Measurements from ENCODE around the gene JAKMIP1. TPM values are rescaled to one million over a fixed set of nuclear protein-coding genes. Genes with fewer than 3 reads are reported as not detected.

JAKMIP1 gene
- polyA plus RNA-seq, 1 donor from 2014 or later, result 1.9 TPM

DNA sequence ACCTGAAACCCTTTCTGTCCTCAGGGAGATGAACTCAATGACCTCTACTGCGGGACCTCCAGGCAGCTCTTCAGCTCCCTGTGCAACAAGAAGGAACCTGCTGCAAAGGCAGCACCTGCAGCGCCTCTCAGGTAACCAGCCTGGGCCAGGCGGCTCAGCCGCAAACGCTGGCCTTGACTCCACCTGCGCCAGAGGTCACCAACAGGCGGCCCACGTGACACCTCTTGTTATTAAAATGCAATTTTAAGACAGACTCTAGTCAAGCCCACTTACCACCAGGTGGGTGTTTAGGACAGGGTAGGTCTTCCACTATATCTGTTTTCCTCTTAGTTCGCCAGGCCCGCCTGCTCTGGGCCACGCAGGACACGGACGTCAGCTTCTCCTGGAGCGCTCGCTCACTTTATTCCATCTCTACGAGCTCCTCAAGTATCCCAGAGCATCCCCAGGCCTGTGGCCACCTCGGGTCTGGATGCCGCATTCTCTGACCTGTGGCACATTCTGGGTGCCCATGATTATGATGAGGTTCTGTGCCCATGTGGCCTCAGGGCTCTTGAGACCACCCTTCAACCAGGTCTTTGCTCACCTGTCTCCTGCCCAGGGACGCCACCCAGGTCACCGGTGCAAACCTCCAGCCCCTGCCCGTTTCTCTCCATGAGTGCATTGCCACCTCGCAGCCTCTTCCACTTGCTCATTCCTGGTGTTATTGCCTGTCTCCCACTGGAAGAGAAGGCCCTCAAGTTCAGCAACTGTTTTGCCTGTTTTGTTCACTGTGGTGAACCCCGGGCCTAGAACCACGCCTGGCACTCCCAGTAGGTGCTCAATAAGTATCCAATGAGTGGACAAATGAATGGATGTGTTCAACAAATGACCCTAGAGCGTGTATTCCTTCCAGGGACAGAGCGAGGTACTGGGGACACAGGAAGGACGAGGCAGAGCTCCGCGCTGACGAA is 32.8 kb upstream of the JAKMIP1 start:
- Mint-ChIP-seq H3K27me3 (no peaks in the 10 kb centered on the region), H3K4me3 (no peak overlapping the region), H3K27ac (no peak overlapping the region), H3K4me1 (peaks cover 0 to 2% (median 0%) of the 10 kb centered on the region in 3 donors), H3K9me3 (no peaks in the 10 kb centered on the region), H3K36me3 (no peaks in the 10 kb centered on the region)

GRCh38 chr4:6231663-6232165 is 31.4 kb upstream of the JAKMIP1 start:
- no peaks in the 10 kb centered on the region for H3K36me3 Mint-ChIP-seq
- no peak overlapping the region for H3K27ac Mint-ChIP-seq
- no peaks in the 10 kb centered on the region for H3K9me3 Mint-ChIP-seq
- no peak overlapping the region for H3K4me3 Mint-ChIP-seq
- H3K27me3 Mint-ChIP-seq, result no peaks in the 10 kb centered on the region
- peaks cover 0 to 2% (median 0%) of the 10 kb centered on the region in 3 donors for H3K4me1 Mint-ChIP-seq

DNA sequence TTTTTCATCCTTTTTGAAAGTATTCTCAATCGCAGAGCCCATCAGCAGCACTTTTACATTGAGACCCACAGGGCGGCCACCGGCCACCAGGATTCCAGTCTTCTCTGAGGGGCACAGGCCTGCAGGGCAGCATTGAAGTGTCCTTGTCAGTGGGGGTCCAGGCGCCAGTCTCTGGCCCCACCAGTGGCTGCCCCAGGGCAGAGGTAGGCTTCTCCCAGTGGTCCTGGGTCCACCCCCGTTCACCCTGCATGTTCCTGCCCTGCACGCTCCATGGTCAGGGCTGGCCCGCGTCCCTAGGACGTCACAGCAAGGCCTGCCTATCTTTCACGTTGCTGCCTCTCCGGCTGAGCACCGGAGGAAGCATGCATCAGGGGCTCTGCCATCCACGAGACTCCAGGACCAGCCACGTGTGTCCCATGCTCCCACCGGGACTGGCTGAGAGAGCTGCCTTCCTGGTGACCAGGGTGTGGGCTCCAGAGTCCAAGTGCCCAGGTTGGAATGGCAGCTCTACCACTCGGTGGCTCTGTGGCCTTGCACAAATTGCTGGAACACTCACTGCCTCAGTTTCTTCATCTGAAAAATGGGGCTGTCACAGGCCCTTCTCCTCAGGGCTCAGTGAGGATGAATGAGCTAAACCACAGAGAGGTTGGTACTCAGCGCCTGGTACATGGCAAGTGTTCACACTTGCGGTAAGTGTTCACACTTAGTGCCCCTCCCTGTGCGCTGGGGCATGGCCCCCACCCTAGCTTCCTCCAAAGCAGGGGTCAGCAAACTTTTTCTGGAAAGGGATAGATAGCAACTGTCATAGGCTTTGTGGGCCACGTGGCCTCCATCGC is 30.7 kb upstream of the JAKMIP1 start:
- no peaks in the 10 kb centered on the region for H3K36me3 Mint-ChIP-seq
- H3K4me1 Mint-ChIP-seq, result peaks cover 0 to 2% (median 0%) of the 10 kb centered on the region in 3 donors
- peak overlapping the region in 1 of 4 donors; percentile 52 for H3K4me3 Mint-ChIP-seq
- H3K27ac Mint-ChIP-seq, result no peak overlapping the region
- H3K9me3 Mint-ChIP-seq, result no peaks in the 10 kb centered on the region
- peaks cover 2% of the 10 kb centered on the region for H3K27me3 Mint-ChIP-seq

GRCh38 chr4:6230502-6230785 is 30.1 kb upstream of the JAKMIP1 start:
- H3K27me3 Mint-ChIP-seq, result peaks cover 2% of the 10 kb centered on the region
- H3K36me3 Mint-ChIP-seq, result no peaks in the 10 kb centered on the region
- H3K4me3 Mint-ChIP-seq, result peak overlapping the region in 1 of 4 donors; percentile 7
- no peak overlapping the region for H3K27ac Mint-ChIP-seq
- H3K4me1 Mint-ChIP-seq, result peaks cover 0 to 2% (median 0%) of the 10 kb centered on the region in 3 donors
- H3K9me3 Mint-ChIP-seq, result no peaks in the 10 kb centered on the region

- H3K27ac Mint-ChIP-seq, result peak overlapping the region in 1 of 3 donors; percentile 13
These were observed 29.5 kb upstream of the JAKMIP1 start for GRCh38 chr4:6229671-6230501.

GRCh38 chr4:6229095-6229494 is 28.7 kb upstream of the JAKMIP1 start:
- H3K36me3 Mint-ChIP-seq, result no peaks in the 10 kb centered on the region
- no peaks in the 10 kb centered on the region for H3K9me3 Mint-ChIP-seq
- H3K27ac Mint-ChIP-seq, result no peak overlapping the region
- peaks cover 0 to 2% (median 0%) of the 10 kb centered on the region in 3 donors for H3K4me1 Mint-ChIP-seq
- H3K27me3 Mint-ChIP-seq, result peaks cover 2% of the 10 kb centered on the region
- H3K4me3 Mint-ChIP-seq, result no peak overlapping the region

More at GRCh38 chr4:6229671-6230501, 29.5 kb upstream of the JAKMIP1 start:
- H3K27me3 Mint-ChIP-seq, result peaks cover 2% of the 10 kb centered on the region
- no peak overlapping the region for H3K4me3 Mint-ChIP-seq
- H3K36me3 Mint-ChIP-seq, result no peaks in the 10 kb centered on the region
- no peaks in the 10 kb centered on the region for H3K9me3 Mint-ChIP-seq
- H3K4me1 Mint-ChIP-seq, result peaks cover 0 to 2% (median 0%) of the 10 kb centered on the region in 3 donors

DNA sequence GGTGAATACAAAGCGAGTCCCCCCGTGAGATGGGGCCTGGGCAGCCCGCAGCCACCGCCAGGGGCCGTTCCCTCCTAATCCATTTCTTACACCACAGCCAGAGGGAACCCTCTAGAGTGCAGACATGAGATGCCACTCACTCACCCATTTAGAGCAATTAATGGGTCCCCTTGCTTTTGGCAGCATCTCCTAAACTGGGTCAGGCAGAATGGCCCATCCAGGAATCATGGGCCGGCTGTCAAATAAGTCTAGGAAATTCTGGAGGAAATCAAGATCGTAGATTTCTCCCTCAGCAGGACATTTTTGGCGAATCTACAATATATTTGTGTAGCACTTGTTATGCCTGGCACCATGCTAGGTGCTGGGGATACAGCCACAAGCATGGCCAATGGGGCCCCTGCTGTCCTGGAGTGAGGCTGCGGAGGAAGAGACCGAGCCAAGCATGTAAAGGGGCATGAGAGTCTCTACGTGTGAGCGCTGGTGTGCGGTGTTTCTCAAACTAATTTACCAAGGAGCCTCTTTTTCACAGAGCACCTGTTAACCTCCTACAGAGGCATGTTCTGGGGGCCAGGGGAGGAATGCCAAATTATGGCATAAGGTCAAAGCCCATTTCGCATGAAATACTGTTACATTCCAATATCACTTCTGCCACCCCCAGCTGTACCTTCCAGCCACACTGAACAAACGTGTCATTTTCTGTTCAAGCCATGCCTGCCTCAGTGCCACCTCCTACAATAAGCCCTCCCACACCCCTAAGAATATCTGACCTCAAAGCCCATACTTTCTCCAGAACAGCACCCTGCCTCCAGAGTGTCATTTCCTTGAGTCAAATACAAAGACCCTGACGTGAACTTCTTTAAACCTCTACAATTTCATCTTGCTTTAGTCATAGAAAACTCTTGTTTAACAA is 28.1 kb upstream of the JAKMIP1 start:
- H3K9me3 Mint-ChIP-seq, result no peaks in the 10 kb centered on the region
- no peak overlapping the region for H3K4me3 Mint-ChIP-seq
- peaks cover 4% of the 10 kb centered on the region for H3K27me3 Mint-ChIP-seq
- peaks cover 0 to 2% (median 0%) of the 10 kb centered on the region in 3 donors for H3K4me1 Mint-ChIP-seq
- H3K27ac Mint-ChIP-seq, result peak overlapping the region in 1 of 3 donors; percentile 76
- H3K36me3 Mint-ChIP-seq, result no peaks in the 10 kb centered on the region

DNA sequence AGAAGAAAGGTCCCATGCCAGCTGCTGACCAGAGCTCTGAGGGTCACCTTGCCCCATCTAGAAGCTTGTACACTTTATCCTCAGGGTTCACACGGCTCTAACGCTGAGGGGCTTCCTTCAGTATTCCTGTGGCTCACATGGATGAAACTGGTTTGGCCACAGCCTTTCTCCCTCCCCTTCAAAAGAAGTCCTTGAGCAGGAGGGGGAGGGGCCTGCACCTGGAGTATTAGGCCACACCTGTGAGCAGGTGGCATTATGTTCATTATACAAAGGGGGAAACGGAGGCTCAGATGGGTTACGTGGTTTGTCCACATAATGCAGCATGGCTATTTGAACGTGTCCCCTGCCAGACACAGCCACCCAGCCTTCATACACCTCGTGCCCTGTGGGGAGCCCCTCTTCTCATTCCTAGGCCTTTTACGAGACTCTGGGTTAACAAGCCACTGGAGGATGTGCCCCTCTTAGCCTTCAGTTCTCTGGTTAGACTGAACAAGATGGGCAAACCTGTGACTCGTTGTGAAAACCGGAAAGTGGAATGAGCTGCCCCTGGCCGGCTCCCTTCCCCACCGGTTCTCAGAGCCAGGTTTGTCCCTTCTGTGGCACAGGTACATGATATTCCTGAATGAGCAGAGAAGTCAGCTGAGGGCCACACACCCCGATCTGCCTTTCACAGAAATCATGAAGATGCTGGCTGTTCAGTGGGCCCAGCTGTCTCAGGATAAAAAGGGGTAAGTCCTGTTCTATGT is 27.2 kb upstream of the JAKMIP1 start:
- no peak overlapping the region for H3K27ac Mint-ChIP-seq
- no peaks in the 10 kb centered on the region for H3K36me3 Mint-ChIP-seq
- no peak overlapping the region for H3K4me3 Mint-ChIP-seq
- H3K27me3 Mint-ChIP-seq, result peaks cover 8% of the 10 kb centered on the region
- H3K4me1 Mint-ChIP-seq, result peaks cover 0 to 2% (median 0%) of the 10 kb centered on the region in 3 donors
- H3K9me3 Mint-ChIP-seq, result peaks cover 0 to under 1% (median 0%) of the 10 kb centered on the region in 3 donors

DNA sequence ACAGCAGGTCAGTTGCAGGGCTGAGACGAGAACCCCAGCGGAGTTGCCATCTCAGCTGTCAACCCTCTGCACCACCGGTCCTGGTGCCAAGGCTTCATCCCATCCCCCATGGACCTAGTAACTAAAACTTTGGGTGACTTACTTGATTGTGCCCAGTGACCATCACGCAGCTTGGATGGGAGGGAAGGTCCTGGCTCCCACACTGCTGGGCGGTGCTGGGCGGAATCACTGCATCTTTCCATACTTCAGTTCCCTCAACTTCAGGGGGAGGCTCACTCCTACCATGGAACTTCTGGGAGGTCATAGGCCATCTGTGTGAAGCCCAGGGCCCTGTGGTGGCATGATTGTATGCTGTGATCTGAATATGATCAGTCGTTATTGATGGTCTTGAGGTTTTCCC is 26.2 kb upstream of the JAKMIP1 start:
- no peak overlapping the region for H3K27ac Mint-ChIP-seq
- peaks cover 11% of the 10 kb centered on the region for H3K27me3 Mint-ChIP-seq
- peaks cover 0 to 2% (median 0%) of the 10 kb centered on the region in 3 donors for H3K9me3 Mint-ChIP-seq
- no peak overlapping the region for H3K4me3 Mint-ChIP-seq
- H3K4me1 Mint-ChIP-seq, result peaks cover 0 to 2% (median 0%) of the 10 kb centered on the region in 3 donors
- H3K36me3 Mint-ChIP-seq, result no peaks in the 10 kb centered on the region

GRCh38 chr4:6225469-6225868 is 25.1 kb upstream of the JAKMIP1 start:
- Mint-ChIP-seq H3K27me3 (peaks cover 21% of the 10 kb centered on the region), H3K36me3 (no peaks in the 10 kb centered on the region), H3K27ac (no peak overlapping the region), H3K4me1 (peaks cover 0 to 2% (median 0%) of the 10 kb centered on the region in 3 donors), H3K9me3 (peaks cover 0 to 2% (median 0%) of the 10 kb centered on the region in 3 donors), H3K4me3 (no peak overlapping the region)

GRCh38 chr4:6224735-6225134 is 24.4 kb upstream of the JAKMIP1 start:
- Mint-ChIP-seq H3K27me3 (peaks cover 21% of the 10 kb centered on the region), H3K36me3 (no peaks in the 10 kb centered on the region), H3K4me3 (no peak overlapping the region), H3K9me3 (peaks cover 0 to 2% (median 0%) of the 10 kb centered on the region in 3 donors), H3K4me1 (peaks cover 0 to 2% (median 0%) of the 10 kb centered on the region in 3 donors), H3K27ac (no peak overlapping the region)

DNA sequence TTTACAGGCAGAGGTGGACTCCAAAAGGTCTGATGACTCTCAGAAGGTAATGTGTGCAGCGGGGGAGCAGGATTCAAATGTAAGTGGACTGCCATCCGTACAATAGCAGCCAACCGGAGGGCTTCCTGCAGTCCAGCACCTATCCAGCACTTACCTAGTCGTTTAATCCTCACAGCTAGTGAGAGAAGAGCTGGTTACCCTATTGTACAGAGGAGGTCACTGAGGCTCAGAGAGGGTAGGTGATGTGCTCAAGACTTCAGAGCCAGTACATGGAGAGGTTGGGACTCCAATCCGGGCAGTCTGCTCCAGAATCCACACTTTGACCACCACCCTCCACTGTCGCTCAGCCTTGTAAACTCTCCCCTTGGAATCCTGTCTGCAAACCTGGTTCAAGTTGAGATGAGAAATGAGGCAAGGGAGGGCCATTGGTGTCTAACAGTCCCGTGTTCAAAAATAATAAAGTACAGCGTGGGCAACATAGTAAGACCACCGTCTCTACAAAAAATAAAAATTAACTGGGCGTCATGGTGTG is 22.5 kb upstream of the JAKMIP1 start:
- Mint-ChIP-seq H3K36me3 (no peaks in the 10 kb centered on the region), H3K27ac (no peak overlapping the region), H3K9me3 (peaks cover 0 to 2% (median 0%) of the 10 kb centered on the region in 3 donors), H3K4me1 (peaks cover 0 to 4% (median 4%) of the 10 kb centered on the region in 3 donors), H3K27me3 (peaks cover 21% of the 10 kb centered on the region), H3K4me3 (peak overlapping the region in 1 of 4 donors; percentile 41)
